ENCODE results near the gene NME9.

NME9 gene

GRCh38 chr3:138362538-138362937, 32.9 kb upstream of the NME9 start:
- no peak overlapping the region for H3K4me3 ChIP-seq (ENCODE audit: low read depth, low read length)
- DNase-seq (ENCODE audit: low read depth), result no peak
- no peak for TF ChIP-seq CTCF (IDR thresholded peaks at IDR 0.05; ENCODE audit: low read depth, low read length, missing control alignments)

- no peak for TF ChIP-seq CTCF (IDR thresholded peaks at IDR 0.05; ENCODE audit: low read depth, low read length, missing control alignments)
- H3K4me3 ChIP-seq (ENCODE audit: low read depth, low read length), result no peak overlapping the region
- no peak for DNase-seq (ENCODE audit: low read depth)
These were observed 31.9 kb upstream of the NME9 start for GRCh38 chr3:138361561-138361971.

- no peak overlapping the region for H3K4me3 ChIP-seq (ENCODE audit: low read depth, low read length)
- TF ChIP-seq CTCF (IDR thresholded peaks at IDR 0.05; ENCODE audit: low read depth, low read length, missing control alignments), result no peak
- DNase-seq (ENCODE audit: low read depth), result no peak
These were observed 31.3 kb upstream of the NME9 start for GRCh38 chr3:138360869-138361525.

- DNase-seq (ENCODE audit: low read depth), result no peak
- H3K4me3 ChIP-seq (ENCODE audit: low read depth, low read length), result no peak overlapping the region
- TF ChIP-seq CTCF (IDR thresholded peaks at IDR 0.05; ENCODE audit: low read depth, low read length, missing control alignments), result no peak
These were observed 30.5 kb upstream of the NME9 start for GRCh38 chr3:138359919-138360868.

GRCh38 chr3:138359148-138359918, 29.7 kb upstream of the NME9 start:
- DNase-seq (ENCODE audit: low read depth), result no peak
- no peak for TF ChIP-seq CTCF (IDR thresholded peaks at IDR 0.05; ENCODE audit: low read depth, low read length, missing control alignments)
- H3K4me3 ChIP-seq (ENCODE audit: low read depth, low read length), result no peak overlapping the region

- no peak overlapping the region for H3K4me3 ChIP-seq (ENCODE audit: low read depth, low read length)
- no peak for TF ChIP-seq CTCF (IDR thresholded peaks at IDR 0.05; ENCODE audit: low read depth, low read length, missing control alignments)
- no peak for DNase-seq (ENCODE audit: low read depth)
These were observed 27.2 kb upstream of the NME9 start for GRCh38 chr3:138356730-138357405.
